Endothelial cell of umbilical vein (primary cell): ENCODE results near the gene KIAA1614.

Source experiments
- CTCF ChIP-seq, 2 donors: IDR thresholded peaks; 1 replicate in 1 of 2; 2 replicates in 1 of 2; pipeline ENCODE4 v1.5.1; 2011; ENCODE audit warnings: low read length in 2 of 2, mild to moderate bottlenecking in 2 of 2, moderate library complexity in 2 of 2, control low read depth in 1 of 2, inconsistent platforms in 1 of 2, low read depth in 1 of 2; ENCODE audit not compliant: insufficient read depth in 1 of 2; ENCODE audit errors: extremely low read depth in 1 of 2
- GATA2 ChIP-seq: IDR thresholded peaks from 2 replicates; pipeline ENCODE4 v1.7.0; 2011; ENCODE audit warnings: low read depth, mild to moderate bottlenecking, moderate library complexity, mixed read lengths, low read length; ENCODE audit not compliant: insufficient read length, insufficient read depth
- POLR2A ChIP-seq: IDR thresholded peaks from 2 replicates; pipeline ENCODE4 v1.6.1; 2012; ENCODE audit warnings: low read depth, mild to moderate bottlenecking, control low read depth, low read length

GRCh38 chr1:180916771-180917170 is 4.1 kb downstream of the KIAA1614 start:
- TF ChIP-seq GATA2 (no peak), CTCF (IDR thresholded peaks at IDR 0.05; ENCODE audit: extremely low read depth in 1 of 2, insufficient read depth in 1 of 2, low read depth in 1 of 2, low read length in 2 of 2) (no peak), POLR2A (no peak)
